Fibroblast of skin of left quadriceps (primary cell): ENCODE measurements around the gene CNNM1.

Experiments
- DNase-seq, 2 experiments: peaks; one replicate each; pipeline ENCODE4 v3.0.0-alpha.2; 2013; ENCODE audit warnings: low read depth in 2 of 2

The CNNM1 gene

GRCh38 chr10:99372546-99373271, 43.6 kb downstream of the CNNM1 start:
- DNase-seq = peak; percentile 59 to 64

DNA sequence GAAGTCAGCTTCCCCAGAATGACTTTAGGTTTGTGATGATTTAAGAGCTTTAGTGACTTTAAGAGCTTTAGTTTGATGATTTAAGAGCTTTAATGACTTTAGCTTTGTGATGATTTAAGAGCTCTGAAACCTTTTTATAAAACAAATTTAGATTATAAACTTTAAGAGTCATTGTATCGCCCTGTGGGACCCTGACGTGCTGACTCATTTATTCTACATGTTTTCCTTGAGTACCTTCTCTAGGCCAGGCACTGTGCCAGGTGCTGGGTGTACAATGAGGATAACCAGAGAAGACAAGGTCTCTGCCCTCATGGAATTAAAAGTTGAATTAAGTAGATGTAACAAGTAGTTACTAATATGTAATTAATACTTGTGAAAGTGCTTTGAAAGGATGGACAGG, 45.4 kb downstream of the CNNM1 start:
- DNase-seq = peak in 1 of 2 experiments; percentile 34

- no peak for DNase-seq
Observed at GRCh38 chr10:99374972-99375371, 45.8 kb downstream of the CNNM1 start.

- DNase-seq = no peak
Observed at GRCh38 chr10:99375426-99375825, 46.3 kb downstream of the CNNM1 start.

DNA sequence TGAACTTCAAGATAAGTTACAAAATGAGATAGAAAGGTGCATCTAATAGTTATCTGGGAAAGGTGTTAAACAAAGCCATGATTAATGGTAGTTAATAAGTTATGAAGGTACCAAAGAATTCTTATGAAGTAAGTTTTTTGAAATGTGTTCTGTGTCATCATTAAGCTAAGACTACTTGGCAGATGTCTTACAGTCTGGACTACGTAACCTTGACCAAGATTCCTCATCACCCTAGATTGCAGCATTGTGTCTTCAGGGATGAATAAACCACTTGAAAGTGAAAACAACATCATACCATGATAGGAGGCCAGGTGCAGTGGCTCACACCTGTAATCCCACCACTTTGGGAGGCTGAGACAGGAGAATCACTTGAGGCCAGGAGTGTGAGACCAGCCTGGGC, 53.0 kb downstream of the CNNM1 start:
- no peak for DNase-seq

- DNase-seq = no peak
Observed at GRCh38 chr10:99387071-99387470, 57.9 kb downstream of the CNNM1 start.

GRCh38 chr10:99387541-99387940, 58.4 kb downstream of the CNNM1 start:
- no peak for DNase-seq

GRCh38 chr10:99389729-99390480, 60.7 kb downstream of the CNNM1 start:
- DNase-seq = no peak

- DNase-seq = no peak
Observed at GRCh38 chr10:99391346-99391745, 62.2 kb downstream of the CNNM1 start.

DNA sequence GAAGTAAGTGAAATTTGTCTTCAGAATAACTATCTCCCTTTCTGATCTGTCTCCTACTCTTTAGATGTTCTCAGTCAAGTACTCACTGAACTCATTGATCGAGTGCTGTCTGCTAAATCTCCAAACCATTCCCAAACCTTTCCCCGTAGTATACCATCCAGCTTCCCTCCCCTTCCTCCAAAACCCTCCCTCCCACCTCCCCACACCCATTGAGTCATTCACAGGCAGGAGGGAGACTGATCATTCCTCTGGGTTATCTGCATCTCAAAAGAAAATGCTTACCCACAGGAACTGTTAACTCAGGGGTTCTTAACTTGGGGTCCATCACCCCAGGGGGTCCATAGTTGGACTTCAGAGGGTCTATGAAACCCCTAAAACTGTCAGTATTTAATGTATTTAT, 63.9 kb downstream of the CNNM1 start:
- DNase-seq = no peak

DNA sequence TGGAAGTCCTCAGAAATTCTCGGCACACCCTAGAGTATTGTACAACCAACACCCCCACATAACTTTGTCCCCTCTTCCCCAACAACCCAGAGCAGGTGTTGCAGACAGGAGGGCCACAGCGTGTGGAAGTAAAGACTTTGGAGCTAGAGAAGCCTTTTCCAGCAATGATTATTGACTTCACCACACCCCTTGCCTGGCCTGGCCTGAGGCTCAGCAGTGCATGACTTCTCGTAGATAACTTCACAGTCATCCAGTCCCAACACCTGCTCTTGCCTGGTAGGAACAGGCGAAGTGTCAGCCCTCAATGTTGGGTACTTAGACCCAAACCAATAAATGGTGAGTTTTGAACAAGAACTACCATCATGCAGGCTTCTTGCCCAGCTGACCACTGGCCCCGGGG, 64.5 kb downstream of the CNNM1 start:
- DNase-seq = no peak

- no peak for DNase-seq
Observed at GRCh38 chr10:99394256-99394655, 65.1 kb downstream of the CNNM1 start.

- DNase-seq = no peak
Observed at GRCh38 chr10:99394761-99395386, 65.7 kb downstream of the CNNM1 start.

GRCh38 chr10:99395750-99396445, 66.7 kb downstream of the CNNM1 start:
- DNase-seq = peak; percentile 60 to 67

GRCh38 chr10:99396471-99396870, 67.3 kb downstream of the CNNM1 start:
- DNase-seq = peak; percentile 13 to 18

- no peak for DNase-seq
Observed at GRCh38 chr10:99399664-99400063, 70.5 kb downstream of the CNNM1 start.

DNA sequence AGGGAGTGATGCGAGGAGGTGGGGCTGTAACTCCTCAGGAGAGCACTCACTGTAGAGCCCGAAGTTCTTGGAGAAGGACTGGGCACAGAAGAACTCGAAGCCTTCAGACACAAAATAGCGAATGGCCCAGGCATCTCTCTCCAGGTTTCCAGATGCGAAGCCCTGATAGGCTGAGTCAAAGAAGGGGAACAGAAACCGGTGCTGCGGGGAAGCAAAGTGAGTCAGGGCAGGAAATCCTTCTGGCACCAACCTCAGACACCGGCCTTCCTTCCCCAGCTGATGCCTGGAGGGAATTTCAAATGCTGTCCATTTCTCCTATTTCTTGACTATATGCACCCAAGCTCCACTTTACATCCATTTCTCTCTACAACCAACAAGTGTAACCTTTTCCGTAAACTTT, 74.5 kb downstream of the CNNM1 start:
- no peak for DNase-seq

DNA sequence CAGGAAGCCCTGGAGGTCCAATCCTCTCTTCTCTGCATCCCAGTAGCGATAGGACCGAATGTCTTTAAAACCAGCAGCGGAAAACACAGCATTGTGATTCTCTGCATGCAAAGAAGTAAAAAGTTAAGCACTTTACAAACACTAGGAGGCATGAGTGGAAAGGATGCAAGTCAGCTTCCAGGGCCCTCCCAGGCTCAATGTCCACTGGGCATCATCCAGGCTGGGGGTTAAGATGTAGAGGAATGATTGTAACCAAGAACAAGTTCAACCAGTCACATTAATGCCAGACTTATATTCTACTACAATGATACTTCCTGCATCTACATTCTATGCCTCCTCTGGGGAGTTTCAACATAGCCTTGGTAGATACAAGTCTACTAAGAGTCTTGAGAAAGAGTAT, 77.0 kb downstream of the CNNM1 start:
- DNase-seq = no peak

- DNase-seq = no peak
Observed at GRCh38 chr10:99410146-99410545, 81.0 kb downstream of the CNNM1 start.

DNA sequence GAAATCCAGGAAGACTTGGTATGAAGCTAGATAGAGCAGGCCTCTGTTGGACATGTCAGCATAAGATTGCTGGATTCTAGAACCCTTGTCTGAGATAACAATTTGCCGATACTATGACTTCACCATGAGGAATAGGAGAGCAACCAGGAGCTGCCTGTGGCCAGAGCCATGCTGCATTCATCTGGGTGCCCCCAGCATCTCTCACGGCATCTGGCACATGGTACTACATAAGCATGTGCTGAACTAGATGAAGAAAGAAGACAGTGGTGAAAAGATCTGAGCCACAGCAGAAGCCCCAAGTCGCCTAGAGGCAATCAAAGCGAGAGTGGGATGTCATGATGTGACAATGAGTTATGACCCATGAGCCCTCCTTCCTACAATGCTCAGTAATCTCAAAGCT, 81.7 kb downstream of the CNNM1 start:
- no peak for DNase-seq

GRCh38 chr10:99411546-99411945, 82.4 kb downstream of the CNNM1 start:
- DNase-seq = no peak

- no peak for DNase-seq
Observed at GRCh38 chr10:99412099-99412498, 82.9 kb downstream of the CNNM1 start.
